ENCODE results near the gene PPIL1.
"Not testable (repeated sequence)": the region's sequence is repeated elsewhere in the genome, so short reads cannot be mapped to it uniquely, and the experiment has no call there.

PPIL1 gene

DNA sequence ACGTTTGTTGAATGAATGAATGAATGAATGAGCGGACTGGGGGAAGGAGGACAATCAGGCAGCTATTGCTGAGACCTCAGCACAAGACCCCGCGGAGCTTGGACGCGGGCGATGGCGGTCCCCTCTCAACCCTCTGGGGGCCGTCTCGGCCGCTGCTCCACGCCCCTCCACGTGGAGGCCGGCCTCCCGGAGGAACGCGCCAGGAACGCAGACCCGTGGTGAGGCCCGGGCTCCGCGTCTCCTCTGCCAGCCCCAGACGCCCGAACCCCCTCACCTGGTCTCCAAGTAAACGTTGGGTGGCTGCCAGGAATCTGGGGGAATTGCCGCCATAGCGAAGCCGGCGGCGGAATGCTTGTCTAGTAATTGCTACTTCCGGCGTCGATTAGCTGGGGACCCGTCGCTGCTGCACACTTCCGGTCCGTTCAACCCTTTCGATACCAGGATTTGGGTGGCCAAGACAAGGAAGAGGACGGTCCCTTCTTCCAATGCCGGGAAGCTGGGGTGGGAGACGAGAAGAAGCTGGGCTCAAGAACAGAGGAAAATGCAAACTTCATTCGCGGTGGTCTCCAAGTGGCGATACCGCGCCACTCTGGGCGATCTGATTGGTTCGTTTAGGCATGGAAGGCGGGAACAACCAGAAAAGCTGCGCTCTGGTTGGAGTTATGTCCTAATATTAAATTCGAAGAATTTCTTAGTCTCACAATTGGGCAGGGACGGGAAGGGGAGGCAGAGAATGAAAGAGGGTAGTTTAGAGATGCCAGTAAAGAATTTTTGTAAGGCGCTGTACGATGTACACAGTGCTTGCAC is at the start of gene PPIL1:
PPIL1 (minus strand) TSS at position 361 of the 807 bp plus-strand sequence; CDS start at position 330, 31 bp downstream.
- peak; percentile 80 to 81 for DNase-seq (ENCODE audit: low read depth in 2 of 2)

GRCh38 chr6:36924131-36924530 is 49.5 kb upstream of the PPIL1 start:
- no peak for DNase-seq (ENCODE audit: low read depth in 2 of 2)

- DNase-seq (ENCODE audit: low read depth in 2 of 2) = no peak
Measured at GRCh38 chr6:36920546-36920945, 45.9 kb upstream of the PPIL1 start.

- no peak for DNase-seq (ENCODE audit: low read depth in 2 of 2)
Measured at GRCh38 chr6:36920049-36920448, 45.4 kb upstream of the PPIL1 start.

- DNase-seq (ENCODE audit: low read depth in 2 of 2) = no peak
Measured at GRCh38 chr6:36917541-36918193, 43.1 kb upstream of the PPIL1 start.

DNA sequence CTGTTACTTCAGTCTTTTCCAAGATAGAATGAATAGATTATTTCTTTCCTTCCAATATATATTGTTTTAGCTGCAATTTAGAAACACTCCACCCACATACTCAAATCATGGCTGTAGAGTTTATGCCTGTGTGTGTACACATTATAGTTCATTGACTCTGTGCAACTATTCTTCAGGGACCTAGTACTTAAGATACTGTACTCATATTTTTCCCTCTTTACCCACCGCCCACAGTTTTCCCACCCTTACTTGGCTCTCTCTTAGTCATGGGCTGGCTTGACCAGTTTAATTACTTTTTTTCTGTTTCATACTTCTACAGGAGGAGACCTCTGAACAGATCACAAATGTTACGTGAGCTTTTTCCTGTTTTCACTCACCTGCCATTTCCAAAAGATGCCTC is 41.5 kb upstream of the PPIL1 start:
- DNase-seq (ENCODE audit: low read depth in 2 of 2) = no peak

DNA sequence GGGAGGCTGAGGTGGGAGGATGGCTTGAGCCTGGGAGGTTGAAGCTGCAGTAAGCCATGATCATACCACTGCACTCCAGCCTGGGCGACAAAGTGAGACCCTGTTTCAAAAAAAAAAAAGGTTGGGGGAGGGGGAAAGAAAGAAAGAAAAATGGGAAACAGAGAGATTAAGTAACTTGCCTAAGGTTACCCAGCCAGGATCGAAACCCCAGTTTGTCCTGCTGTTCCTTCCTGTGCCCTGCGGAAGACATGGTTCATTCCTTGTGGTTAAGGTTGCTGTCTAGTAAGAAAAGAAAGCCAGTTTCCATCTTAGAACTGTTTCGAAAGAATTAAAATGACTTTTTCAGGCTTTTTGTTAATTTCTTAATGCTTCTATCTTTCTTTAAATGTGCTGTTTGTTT is 41.0 kb upstream of the PPIL1 start:
- DNase-seq (ENCODE audit: low read depth in 2 of 2) = no peak

DNA sequence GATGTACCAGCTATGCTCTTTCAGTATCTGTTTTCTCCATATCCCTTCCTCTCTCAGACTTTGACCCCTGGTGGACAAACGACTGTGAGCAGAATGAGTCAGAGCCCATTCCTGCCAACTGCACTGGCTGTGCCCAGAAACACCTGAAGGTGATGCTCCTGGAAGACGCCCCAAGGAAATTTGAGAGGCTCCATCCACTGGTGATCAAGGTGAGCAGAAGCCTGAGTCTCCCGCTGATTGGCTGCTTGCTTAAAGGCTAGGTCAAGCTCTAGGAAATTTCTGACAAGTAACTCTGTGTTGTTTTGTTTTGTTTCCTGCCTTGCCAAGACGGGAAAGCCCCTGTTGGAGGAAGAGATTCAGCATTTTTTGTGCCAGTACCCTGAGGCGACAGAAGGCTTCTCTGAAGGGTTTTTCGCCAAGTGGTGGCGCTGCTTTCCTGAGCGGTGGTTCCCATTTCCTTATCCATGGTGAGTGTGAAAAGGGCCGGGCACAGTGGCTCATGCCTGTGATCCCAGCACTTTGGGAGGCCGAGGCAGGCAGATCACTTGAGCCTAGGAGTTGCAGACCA is 39.7 kb upstream of the PPIL1 start:
- DNase-seq (ENCODE audit: low read depth in 2 of 2) = no peak

DNA sequence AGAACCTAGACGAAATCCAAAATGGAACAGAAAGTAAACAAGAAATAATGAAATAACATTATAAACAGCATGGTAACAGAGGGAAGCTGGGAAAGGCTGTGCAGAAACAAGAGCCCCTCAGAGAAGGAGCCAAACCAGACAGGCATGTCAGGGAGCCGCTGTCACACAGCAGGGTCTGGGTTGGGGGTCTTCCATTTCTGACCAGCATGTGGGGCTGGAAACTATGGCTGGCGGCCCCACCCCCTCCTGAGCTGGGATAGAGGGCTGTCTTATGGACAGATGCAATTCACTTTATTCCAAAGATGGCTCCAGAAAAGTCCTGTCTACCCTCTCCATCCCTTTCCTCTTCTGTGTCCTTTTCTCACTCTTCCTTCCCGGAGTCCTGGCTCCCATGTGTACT is 38.5 kb upstream of the PPIL1 start:
- DNase-seq (ENCODE audit: low read depth in 2 of 2) = no peak

DNA sequence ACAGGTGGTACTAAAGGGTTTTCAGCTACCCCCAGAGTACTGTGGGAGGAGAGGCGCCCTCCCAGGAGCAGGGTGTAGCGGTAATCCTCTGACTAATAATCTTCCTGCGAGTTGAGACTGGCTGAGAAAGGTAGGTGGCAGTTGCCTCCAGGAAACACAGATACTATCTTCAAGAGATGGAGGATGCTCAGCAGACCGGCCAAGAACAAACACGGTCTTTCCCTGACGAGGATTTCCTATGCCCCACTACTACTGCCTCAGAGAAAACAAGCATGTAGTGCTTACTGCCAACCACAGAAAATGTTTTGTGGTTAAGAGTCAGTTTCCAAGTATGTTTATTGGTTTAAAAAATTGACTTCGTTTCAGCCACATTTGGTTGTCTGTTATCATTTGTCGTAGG is 38.0 kb upstream of the PPIL1 start:
- DNase-seq (ENCODE audit: low read depth in 2 of 2) = peak; percentile 46 to 53

DNA sequence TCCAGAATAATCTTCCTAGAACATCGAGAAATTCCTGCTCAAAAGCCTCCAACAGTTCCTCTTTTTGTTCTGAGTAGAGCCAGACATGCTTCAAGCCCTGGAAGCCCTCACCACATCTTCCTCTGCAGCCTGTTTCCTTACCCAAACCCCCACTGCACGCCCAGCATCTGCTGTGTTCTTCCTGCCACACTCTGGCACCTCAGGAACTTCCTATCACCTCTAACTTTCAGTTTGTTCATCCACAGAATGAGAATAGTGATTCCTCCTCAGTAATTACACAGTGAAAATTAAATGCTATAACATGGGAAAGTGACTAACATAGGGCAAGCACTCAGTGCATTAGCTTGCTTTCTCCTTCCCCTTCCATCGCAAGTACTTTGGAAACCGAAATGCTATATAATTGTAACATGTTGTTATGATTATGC is 37.4 kb upstream of the PPIL1 start:
- DNase-seq (ENCODE audit: low read depth in 2 of 2) = peak; percentile 22 to 23

- DNase-seq (ENCODE audit: low read depth in 2 of 2) = no peak
Measured at GRCh38 chr6:36908747-36909146, 34.1 kb upstream of the PPIL1 start.

DNA sequence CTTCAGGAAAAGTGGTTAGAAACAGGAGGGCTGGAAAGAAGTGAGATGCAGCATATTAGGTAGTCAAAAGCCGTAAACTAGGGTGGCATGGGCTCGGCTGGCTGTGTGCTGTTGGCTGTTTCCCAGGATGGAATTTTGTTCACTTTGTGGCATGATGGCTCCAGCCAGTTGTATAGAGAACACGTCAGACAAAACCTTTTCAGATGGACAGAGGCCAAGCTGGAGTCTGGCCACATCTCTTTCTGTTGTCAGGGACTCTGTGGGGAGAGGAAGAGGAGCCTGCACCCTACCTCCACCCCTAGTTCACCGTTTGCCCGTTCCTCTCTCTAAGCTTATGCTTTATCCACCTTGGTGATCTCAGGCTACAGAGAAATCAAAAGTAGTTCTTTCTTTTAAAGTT is 33.2 kb upstream of the PPIL1 start:
- DNase-seq (ENCODE audit: low read depth in 2 of 2) = no peak

DNA sequence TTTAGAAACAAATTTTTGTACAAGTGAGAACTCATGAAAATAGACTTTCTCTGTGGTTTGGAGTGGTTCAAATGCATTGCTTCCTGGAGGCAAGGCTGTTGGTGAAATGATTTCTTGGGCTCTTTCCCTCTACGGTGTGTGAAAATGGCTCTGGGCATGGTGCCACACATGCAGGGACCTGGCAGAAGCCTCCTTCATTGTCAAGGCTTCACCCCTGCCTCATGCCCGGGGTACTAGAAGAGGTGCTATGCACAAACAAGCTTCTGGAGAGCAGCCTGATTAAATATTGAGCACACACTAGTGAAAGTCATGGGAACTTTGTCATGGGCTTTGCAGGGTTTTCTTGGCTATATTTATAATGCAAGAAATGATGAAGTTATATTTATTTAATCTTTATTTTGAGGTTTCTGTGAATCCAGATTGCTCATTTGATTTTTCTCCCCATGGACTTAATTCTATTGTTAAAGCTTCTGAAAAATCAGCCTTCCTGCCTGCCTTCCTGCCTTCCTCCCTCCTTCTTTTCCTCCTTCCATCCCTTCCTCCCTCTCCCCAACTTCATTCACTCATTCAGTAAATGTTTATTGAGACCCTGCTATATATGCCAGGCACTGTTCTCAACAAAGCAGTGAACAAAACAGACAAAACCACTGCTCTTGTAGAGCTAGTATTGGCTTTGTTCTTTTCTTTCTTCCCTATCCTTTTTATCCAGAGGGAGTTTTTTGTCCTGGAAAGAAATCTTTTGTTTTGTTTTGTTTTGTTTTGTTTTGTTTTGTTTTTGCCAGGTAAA is 32.1 kb upstream of the PPIL1 start:
- no peak for DNase-seq (ENCODE audit: low read depth in 2 of 2)

- no peak for DNase-seq (ENCODE audit: low read depth in 2 of 2)
Measured at GRCh38 chr6:36904851-36905393, 30.3 kb upstream of the PPIL1 start.

GRCh38 chr6:36904114-36904513 is 29.5 kb upstream of the PPIL1 start:
- no peak for DNase-seq (ENCODE audit: low read depth in 2 of 2)

GRCh38 chr6:36897609-36898008 is 23.0 kb upstream of the PPIL1 start:
- no peak for DNase-seq (ENCODE audit: low read depth in 2 of 2)

DNA sequence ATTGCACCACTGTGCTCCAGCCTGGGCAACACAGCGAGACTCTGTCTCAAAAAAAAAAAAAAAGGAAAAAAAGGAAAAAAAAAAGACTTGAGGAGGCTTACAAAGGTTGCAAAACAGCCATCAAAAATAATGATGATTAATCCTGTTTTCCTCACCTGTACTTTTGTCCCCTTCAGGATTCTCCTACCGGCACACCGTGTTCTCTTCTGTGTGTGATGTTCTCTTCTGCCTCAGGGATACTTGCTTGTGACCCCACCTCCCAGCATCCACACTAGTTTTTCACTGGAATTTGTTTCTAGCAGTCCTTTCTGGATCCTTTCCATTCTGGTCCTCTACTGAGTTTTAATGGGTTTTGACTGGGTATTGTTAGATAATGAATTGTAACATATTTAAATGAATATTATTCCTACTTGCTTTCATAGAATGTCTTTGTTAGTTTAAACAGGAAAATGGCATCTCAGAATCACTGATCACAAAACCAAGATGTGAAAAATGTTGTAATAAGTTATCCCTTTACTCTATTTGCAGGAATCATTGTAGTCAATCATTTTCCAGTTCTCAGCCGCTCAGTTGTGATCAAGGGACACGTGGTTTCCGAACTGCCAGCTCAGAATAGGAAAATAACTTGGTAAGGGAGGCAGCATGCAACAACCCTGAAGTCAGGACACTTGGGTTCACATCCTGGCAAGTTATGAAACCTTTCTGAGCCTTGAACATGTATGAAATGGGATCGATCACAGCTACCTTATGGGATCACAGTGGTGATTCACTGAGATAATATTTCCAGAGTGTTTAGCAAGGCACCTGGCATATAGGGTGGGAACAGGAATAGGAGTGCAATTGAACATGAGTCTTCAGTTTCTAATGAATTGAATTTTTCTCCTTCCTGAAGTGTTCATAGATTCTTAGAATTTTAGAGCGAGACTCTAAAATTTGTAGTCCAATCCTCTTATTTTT is 19.7 kb upstream of the PPIL1 start:
- no peak for DNase-seq (ENCODE audit: low read depth in 2 of 2)

DNA sequence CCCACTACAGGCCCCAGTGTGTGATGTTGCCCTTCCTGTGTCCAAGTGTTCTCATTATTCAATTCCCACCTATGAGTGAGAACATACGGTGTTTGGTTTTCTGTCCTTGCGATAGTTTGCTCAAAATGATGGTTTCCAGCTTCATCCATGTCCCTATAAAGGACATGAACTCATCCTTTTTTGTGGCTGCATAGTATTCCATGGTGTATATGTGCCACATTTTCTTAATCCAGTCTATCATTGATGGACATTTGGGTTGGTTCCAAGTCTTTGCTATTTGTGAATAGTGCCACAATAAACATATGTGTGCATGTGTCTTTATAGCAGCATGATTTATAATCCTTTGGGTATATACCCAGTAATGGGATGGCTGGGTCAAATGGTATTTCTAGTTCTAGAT is 16.6 kb upstream of the PPIL1 start:
- not testable (repeated sequence) for DNase-seq (ENCODE audit: low read depth in 2 of 2)

DNA sequence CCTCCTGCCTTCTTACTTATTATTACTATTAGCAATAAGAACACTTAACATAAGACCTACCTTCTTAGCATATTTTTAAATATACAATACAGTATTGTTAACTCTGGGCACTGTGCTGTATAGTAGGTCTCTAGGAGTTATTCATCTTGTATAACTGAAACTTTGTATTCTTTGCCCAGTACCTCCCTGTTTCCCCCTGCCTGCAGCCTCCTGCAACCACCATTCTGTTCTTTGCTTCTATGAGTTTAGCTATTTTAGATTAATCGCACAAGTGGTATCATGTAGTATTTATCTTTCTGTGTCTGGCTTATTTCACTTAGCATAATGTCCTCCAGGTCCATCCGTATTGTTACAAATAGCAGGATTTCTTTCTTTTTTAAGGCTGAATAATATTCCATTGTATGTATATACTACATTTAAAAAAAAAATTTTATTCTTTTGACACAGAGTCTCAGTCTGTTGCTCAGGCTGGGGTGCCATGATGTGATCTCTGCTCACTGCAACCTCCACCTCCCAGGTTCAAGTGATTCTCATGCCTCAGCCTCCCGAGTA is 15.6 kb upstream of the PPIL1 start:
- no peak for DNase-seq (ENCODE audit: low read depth in 2 of 2)
